ENCODE measurements around the gene SLC9A7.

The SLC9A7 gene

GRCh38 chrX:46754036-46754435 is 4.9 kb downstream of the SLC9A7 start:
- DNase-seq (ENCODE audit: low spot score): no peak

- no peak for DNase-seq (ENCODE audit: low spot score)
These were observed 8.0 kb downstream of the SLC9A7 start for GRCh38 chrX:46750889-46751288.

DNA sequence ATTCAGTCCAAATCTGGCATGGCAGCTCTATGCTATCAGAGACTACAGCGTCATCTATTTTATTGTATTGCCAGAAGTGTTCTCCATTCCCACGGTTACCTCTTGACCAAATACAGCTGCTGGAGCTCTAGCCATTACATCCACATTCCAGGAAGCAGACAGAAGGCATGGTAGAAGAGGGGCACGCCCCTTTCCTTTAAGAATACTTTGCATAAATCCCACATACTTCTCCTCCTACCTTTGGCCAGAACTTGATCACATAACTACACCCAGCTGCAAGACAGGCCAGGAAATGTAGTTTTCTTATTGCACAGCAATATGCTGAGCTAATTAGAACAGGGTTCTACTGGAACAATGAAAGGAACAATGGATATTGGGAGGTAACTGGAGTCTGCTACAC is 14.9 kb downstream of the SLC9A7 start:
- no peak for DNase-seq (ENCODE audit: low spot score)

DNA sequence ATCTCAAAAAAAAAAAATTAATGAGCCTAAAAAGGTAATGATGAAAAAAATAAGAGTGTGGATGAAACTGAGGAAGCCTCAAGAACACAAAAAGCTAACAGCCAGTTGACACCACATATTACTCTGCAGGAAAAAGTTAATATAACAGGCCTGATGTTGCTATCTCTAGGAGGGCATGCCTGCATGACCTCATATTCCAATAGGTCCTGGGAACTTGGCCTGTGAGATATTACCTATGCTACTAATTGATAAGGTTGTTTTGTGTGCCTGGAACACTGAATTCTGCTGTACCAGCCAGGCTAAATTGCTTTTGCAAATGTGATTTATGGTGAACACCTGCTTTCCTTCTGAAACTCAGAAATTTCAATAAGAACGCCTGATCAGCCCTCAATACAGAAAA is 15.9 kb downstream of the SLC9A7 start:
- no peak for DNase-seq (ENCODE audit: low spot score)

GRCh38 chrX:46739736-46740135 is 19.2 kb downstream of the SLC9A7 start:
- DNase-seq (ENCODE audit: low spot score): no peak

DNA sequence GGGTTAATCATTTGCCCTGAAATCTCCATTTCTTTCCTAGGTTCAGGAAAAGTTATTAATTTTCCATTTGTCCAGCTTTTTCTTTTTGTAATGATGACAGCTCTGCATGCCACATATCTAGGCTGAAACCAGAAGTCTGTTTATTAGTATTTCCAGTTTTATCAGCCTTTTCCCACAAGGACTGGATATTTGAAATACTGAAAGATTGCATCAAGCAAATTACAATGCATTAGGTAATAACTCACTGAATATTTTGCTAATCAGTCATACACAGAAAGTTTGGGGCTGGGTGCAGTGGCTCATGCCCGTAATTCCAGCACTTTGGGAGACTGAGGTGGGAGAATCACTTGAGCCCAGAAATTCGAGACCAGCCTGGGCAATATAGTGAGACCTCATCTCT is 21.5 kb downstream of the SLC9A7 start:
- no peak for DNase-seq (ENCODE audit: low spot score)

DNA sequence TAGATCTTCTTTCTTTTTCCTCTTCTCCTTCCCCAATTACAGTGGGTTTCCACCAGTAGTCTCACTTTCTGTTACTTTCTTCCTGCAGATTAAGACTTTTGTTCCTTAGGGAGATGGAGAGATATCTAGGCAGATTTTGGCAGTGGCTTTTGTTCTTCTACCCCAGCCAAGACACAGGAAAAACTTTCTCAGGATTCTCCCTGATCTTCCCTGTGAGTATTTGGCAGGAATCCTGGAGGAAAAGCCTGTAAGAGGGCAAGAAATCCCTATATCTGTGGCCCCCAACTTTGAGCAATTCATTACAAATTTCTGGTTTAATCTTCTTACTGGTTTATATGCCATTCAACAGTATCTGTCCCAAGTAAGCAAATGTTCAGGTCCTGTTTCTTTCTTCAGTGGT is 21.9 kb downstream of the SLC9A7 start:
- DNase-seq (ENCODE audit: low spot score): no peak

DNA sequence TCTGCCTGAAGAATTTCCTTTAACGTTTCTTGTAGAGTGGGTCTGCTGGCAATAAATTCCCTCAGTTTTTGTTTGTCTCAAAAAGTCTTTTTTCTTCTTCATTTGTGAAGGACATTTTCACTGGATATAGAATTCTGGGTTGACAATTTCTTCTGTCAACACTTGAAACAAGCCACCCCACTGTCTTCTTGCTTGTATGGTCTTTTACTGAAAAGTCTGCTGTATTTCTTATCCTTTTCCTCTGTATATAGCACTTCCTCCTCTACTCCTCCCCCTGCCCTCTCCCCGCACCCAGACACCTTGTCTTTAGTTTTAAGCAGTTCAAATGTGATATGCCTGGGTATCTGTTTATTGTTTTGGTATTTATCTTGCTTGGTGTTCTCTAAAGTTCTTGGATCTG is 23.3 kb downstream of the SLC9A7 start:
- no peak for DNase-seq (ENCODE audit: low spot score)

DNA sequence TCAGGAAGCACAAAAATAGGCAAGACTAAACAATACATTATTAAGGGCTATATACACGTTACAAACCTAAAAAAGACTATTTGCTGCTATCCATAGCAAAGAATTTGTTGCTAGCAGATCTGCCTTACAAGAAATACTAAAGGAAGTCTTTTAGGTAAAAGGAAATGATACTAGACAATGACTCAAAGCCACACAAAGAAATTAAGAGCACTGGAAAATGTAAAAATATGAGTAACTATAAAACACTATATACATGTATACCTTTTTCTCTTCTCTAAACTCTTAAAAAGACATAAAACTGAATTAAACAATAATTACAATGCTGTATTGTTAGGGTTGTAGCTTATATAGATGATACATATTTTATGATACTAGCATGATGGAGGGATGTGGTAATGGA is 25.7 kb downstream of the SLC9A7 start:
- DNase-seq (ENCODE audit: low spot score): no peak

GRCh38 chrX:46730765-46731164 is 28.2 kb downstream of the SLC9A7 start:
- no peak for DNase-seq (ENCODE audit: low spot score)

GRCh38 chrX:46727441-46727840 is 31.5 kb downstream of the SLC9A7 start:
- DNase-seq (ENCODE audit: low spot score): no peak

DNA sequence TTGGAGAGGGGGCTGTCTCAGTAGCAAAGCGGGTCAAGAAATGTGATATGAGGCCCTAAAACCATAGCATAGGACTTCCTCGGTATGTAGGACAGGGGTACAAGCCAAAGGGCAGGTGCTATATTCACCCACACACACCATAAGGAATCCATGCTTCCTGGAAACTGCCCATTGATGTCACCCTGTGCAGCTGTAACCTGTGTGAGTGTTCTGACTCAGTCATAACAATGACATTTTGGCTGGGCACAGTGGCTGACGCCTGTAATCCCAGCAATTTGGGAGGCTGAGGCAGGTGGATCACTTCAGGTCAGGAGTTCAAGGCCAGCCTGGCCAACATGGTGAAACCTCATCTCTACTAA is 35.4 kb downstream of the SLC9A7 start:
- DNase-seq (ENCODE audit: low spot score): peak; percentile 5

DNA sequence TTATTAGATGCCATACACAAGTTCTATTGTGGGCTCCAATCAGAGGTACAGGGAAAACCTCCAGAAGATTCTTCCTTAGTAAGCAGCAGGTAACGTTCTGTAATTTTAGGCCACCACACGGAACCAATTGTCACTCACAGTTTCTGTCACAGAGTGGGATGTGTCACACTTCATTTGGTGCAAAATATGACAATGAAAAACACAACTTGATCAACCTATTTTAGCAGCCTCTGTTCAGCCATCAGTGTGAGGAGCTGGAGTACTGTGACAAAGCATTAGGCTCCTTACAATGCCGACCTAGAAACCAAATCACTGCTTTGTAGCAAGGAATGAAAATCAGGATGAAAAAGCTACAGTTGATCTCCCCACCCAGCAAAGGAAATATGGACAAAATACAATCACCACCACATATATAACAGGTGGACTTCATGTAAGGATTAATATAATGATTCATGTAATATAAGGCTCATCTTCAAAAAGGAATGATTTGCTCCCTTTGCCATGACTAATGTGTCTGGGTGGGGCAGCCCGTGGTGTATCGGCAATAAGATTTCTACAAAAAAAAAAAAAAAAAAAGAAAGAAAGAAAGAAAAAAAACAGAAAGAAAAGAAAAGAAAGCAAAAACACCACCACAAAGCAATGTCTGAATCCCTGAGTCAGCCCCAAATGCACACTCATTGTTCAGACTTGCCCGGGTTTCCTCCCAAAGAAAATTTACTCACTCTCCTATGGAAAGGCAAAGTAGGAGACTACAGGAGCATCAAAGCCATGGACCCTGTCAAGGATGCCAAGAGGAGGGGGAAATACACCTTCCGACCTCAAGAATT is 36.0 kb downstream of the SLC9A7 start:
- peak; percentile 12 for DNase-seq (ENCODE audit: low spot score)

DNA sequence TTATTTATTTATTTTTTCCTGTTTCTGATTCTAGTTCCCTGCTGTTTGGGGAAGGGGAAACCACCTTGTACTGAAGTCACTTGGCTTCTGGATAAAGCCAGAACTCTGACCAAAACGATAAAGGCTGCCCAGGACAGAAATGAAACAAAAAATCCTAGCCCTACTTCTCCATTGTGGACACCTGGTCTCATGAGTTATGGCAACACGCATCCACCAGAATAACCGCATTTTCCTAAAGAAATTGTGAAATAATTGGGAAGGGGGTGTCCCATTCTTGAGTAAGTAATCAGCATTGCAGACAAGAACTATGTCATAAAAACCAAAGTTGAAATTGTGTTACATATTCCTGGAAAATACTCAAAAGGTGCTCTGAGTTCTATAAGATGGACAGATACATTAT is 42.1 kb downstream of the SLC9A7 start:
- DNase-seq (ENCODE audit: low spot score): no peak

DNA sequence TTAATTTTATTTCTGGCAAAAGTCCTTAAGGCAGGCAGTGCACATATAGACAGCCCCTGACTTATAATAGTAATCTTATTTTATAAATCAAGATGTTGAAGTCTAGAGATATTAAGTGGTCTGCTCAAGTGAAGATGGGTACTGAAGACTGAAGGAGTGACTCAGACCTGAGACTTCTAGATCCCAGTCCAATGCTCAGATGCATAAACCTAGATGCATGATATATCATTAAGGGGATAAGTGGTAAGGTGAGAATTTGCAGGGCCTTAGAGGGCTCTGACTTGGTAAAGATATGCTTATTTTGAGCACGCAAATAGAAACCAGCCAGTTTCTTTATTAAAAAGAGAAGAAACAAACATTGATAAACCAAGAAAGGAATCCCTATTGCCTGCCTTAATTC is 42.9 kb downstream of the SLC9A7 start:
- no peak for DNase-seq (ENCODE audit: low spot score)

DNA sequence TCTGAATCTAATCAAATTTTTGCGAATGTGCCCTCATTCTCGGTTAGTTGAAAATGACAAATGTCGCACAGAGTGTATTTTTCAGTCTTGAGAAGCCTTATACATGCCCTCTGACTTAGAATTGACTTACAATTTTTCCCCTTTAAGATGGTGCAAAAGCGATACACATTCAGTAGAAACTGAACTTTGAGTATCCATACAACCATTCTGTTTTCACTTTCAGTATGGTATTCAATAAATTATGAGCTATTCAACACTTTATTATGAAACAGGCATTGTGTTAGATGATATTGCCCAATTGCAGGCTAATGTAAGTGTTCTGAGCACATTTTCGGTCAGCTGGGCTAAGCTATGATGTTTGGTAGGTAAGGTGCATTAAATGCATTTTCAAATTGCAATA is 43.4 kb downstream of the SLC9A7 start:
- no peak for DNase-seq (ENCODE audit: low spot score)

- peak; percentile 10 for DNase-seq (ENCODE audit: low spot score)
These were observed 45.0 kb downstream of the SLC9A7 start for GRCh38 chrX:46713672-46714490.

- no peak for DNase-seq (ENCODE audit: low spot score)
These were observed 46.2 kb downstream of the SLC9A7 start for GRCh38 chrX:46712764-46713163.

- peak; percentile 44 for DNase-seq (ENCODE audit: low spot score)
These were observed 47.8 kb downstream of the SLC9A7 start for GRCh38 chrX:46710927-46711623.

GRCh38 chrX:46710425-46710824 is 48.5 kb downstream of the SLC9A7 start:
- DNase-seq (ENCODE audit: low spot score): peak; percentile 94

DNA sequence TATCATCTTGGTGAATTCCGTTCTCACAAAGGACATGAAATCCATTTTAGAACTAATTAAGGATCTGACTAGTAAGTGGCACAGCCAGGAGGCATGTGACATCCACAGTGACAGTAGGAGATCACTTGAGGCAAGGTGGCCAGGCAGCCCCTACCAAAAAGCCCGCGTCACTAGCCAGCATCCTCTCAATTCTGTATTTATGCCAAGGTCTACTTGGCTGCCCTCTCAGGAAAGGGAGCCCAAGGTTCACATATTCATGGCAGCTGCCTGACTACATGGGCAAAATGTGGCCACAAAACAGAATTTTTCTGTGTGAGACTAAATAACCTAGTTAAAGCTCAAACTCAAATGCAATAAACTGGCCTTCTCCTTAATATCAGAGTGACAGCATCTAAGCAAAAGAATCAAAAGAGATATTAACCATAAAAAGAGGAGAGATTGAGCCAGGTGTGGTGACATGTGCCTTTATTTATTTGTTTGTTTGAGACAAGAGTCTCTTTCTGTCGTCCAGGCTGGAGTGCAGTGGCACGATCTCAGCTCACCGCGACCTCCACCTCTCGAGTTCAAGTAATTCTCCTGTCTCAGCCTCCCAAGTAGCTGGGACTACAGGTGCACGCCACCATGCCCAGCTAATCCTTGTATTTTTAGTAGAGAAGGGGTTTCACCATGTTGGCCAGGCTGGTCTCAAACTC is 51.5 kb downstream of the SLC9A7 start:
- no peak for DNase-seq (ENCODE audit: low spot score)

DNA sequence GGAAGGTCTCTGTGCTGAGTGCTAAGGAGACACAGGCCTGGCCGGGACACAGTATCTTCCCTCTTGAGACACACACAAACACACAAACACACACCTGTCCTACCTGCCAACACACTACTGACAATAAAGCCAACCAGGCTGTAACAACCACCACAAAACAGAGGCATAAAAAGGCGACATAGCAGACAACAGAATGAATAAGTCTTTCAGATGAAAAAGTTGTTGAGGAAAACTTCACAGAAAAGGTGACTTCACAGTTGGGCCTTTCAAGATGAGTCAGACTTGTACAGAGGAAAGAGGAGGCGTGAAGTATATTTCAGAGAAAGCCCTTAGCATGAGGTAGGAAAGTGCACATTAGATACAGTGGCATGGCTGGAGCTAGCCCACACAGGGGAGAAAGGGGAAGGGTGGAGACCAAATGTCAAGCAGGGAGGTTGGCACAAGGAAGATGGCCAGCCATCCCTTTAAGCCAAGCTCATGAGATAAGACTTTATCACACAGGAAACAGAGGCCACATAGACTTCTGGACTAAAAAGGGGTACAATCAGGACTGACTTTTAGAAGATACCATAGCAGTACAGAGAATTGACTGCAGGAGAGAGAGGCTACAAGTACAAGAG is 54.0 kb downstream of the SLC9A7 start:
- peak; percentile 68 for DNase-seq (ENCODE audit: low spot score)

Data from kidney tubule cell (primary cell).